ENCODE measurements around the gene PRELP.

PRELP gene

DNA sequence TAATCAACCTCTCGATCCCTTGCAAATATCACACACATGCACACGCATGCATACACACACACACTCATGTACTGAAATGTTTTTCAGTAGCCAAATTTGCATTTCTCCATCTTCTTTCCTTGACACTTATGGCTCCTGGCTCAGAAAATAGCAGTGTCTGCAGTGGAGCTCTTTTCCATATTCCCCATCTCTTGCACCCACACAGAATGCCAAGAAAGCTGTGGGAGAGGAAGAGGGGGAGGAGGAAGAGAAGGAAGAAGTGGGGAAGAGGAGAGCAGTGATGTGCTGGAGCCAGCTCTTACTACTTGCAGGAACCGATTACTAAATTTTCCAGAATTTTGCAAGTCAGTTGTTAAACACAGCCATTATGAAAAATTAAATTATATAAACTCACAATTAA lies 28.2 kb downstream of the PRELP start:
- Histone ChIP-seq H3K4me3 (ENCODE audit: severe bottlenecking) (no peak overlapping the region), H3K27me3 (ENCODE audit: insufficient read depth, poor library complexity, severe bottlenecking) (no peaks in the 10 kb centered on the region), H3K9me3 (ENCODE audit: severe bottlenecking) (no peaks in the 10 kb centered on the region), H3K36me3 (ENCODE audit: low read depth) (no peaks in the 10 kb centered on the region), H3K4me1 (ENCODE audit: insufficient read depth, poor library complexity, severe bottlenecking) (no peaks in the 10 kb centered on the region), H3K27ac (ENCODE audit: poor library complexity, severe bottlenecking) (no peak overlapping the region)
- DNase-seq (ENCODE audit: low spot score) (no peak), ATAC-seq (ENCODE audit: low read depth) (no peak)
- TF ChIP-seq, protein P1, sequence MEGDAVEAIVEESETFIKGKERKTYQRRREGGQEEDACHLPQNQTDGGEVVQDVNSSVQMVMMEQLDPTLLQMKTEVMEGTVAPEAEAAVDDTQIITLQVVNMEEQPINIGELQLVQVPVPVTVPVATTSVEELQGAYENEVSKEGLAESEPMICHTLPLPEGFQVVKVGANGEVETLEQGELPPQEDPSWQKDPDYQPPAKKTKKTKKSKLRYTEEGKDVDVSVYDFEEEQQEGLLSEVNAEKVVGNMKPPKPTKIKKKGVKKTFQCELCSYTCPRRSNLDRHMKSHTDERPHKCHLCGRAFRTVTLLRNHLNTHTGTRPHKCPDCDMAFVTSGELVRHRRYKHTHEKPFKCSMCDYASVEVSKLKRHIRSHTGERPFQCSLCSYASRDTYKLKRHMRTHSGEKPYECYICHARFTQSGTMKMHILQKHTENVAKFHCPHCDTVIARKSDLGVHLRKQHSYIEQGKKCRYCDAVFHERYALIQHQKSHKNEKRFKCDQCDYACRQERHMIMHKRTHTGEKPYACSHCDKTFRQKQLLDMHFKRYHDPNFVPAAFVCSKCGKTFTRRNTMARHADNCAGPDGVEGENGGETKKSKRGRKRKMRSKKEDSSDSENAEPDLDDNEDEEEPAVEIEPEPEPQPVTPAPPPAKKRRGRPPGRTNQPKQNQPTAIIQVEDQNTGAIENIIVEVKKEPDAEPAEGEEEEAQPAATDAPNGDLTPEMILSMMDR (IDR thresholded peaks at IDR 0.05; ENCODE audit: poor library complexity, severe bottlenecking): no peak

DNA sequence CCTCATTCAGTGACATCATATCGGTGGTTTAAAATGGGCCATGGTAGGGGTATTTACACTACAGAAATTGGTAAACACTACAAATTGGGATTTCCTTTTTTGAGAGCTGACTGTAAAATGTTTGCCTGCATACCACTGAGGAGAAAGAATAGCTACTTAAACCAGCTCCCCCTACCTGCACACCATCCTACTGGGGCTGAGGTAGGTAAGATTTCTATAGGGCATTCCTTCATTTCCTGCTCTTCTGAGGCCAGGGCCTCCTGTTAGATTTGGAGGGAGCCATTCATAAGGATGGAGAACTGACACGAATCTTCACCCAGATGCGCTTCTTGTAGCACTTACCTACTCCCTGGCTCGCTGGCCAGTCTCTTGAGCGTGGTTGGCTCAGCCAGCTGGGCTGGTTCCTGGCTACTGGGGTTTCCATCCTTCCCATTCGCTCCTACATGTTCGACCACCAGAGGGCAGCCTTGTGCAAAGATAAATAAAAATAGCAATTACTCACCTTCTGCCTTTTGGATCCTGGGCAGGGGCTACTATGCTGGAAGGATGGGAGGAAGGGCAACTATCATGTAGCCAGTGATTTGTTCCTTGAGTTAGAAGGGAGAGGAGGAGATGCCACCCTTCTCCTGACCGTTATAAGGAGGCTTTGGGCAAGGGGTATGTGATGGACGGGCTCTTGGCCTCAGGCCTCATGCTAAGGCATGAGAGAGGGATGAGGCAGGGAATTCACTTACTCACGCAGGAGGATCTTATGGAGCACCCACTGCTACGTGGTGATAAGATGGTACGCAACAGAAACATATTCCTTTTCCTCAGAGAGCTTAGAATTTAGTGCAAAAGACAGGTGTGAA lies 29.0 kb downstream of the PRELP start:
- Histone ChIP-seq H3K4me3 (ENCODE audit: severe bottlenecking) (no peak overlapping the region), H3K27ac (ENCODE audit: poor library complexity, severe bottlenecking) (no peak overlapping the region), H3K9me3 (ENCODE audit: severe bottlenecking) (no peaks in the 10 kb centered on the region), H3K27me3 (ENCODE audit: insufficient read depth, poor library complexity, severe bottlenecking) (no peaks in the 10 kb centered on the region), H3K4me1 (ENCODE audit: insufficient read depth, poor library complexity, severe bottlenecking) (no peaks in the 10 kb centered on the region), H3K36me3 (ENCODE audit: low read depth) (no peaks in the 10 kb centered on the region)
- TF ChIP-seq, protein P1 (IDR thresholded peaks at IDR 0.05; ENCODE audit: poor library complexity, severe bottlenecking): peak; percentile 84
- ATAC-seq (ENCODE audit: low read depth) (peak; percentile 87), DNase-seq (ENCODE audit: low spot score) (no peak)

DNA sequence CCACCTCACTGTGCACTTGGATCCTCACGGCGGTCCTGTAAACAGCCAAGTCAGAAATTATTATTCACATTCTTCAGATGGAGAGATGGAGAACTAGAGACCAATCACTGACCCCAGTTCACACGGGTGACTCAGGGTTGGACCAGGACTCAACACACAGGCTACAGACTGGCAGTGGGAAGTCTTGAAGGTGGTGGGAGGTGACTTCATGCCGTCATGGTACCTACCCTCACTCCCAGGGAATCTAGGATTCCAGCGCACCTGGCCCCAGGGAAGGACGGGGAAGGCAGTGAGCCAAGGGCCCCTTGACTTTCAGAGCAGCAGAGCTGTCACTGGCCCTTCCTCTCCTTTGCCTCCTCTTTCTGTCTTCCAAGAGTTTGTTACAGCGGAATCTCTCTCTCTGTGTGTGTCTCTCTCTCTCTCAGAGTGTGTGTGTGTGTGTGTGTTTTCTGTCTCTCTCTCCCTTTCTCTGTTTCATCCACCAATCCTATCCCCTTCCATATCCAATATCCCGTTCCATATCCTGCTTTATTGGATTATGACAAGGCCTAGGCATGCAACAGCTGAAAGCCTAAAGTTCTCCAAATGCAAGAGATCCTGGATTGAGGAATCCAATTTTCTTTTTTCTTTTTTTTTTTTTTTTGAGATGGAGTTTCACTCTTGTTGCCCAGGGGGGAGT lies 30.1 kb downstream of the PRELP start:
- Histone ChIP-seq H3K9me3 (ENCODE audit: severe bottlenecking) (no peaks in the 10 kb centered on the region), H3K4me3 (ENCODE audit: severe bottlenecking) (no peak overlapping the region), H3K27ac (ENCODE audit: poor library complexity, severe bottlenecking) (no peak overlapping the region), H3K36me3 (ENCODE audit: low read depth) (no peaks in the 10 kb centered on the region), H3K4me1 (ENCODE audit: insufficient read depth, poor library complexity, severe bottlenecking) (no peaks in the 10 kb centered on the region), H3K27me3 (ENCODE audit: insufficient read depth, poor library complexity, severe bottlenecking) (no peaks in the 10 kb centered on the region)
- TF ChIP-seq, protein P1 (IDR thresholded peaks at IDR 0.05; ENCODE audit: poor library complexity, severe bottlenecking): no peak
- no peak for ATAC-seq (ENCODE audit: low read depth)
- DNase-seq (ENCODE audit: low spot score): no peak

DNA sequence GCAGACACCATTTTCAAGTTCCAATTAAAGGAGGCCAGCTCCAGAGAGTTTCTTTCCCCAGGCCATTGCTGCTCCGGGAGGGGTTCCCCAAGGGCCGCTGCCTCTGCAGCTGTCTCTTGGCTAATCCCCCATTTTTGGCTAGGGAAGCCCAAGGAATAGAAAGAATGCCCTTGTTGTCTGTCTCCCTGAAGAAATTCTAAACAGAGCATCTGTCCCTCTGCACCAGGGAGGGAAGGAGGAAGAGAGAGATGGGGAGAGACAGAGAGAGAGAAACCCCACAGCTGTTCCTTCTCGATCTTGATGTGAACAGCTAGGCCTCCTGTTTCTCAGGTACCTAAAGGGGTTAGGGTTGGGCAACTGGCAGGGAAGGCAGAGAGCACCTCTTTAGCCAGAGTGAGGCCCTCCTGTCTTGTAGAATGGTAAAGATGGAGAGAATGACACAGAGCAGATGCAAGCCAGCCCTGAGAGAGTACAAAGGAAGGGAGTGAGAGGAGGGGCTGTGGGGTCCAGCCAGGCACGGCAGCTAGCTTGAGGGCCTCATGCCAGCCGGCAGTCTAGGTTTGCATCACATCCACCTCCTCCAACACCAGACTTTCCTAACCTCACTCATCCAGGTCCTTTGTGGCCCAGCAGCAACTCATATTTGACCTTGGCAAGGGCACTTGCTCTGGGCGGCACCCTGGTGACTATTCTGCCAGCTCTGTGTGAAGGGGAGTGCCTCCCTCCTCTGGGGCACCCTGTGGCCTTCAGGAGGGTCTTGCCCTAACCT lies 31.4 kb downstream of the PRELP start:
- TF ChIP-seq, protein P1 (IDR thresholded peaks at IDR 0.05; ENCODE audit: poor library complexity, severe bottlenecking): no peak
- no peaks in the 10 kb centered on the region for H3K27me3 ChIP-seq (ENCODE audit: insufficient read depth, poor library complexity, severe bottlenecking)
- peaks cover 2% of the 10 kb centered on the region for H3K4me1 ChIP-seq (ENCODE audit: insufficient read depth, poor library complexity, severe bottlenecking)
- no peaks in the 10 kb centered on the region for H3K9me3 ChIP-seq (ENCODE audit: severe bottlenecking)
- ATAC-seq (ENCODE audit: low read depth): no peak
- no peak for DNase-seq (ENCODE audit: low spot score)
- no peak overlapping the region for H3K27ac ChIP-seq (ENCODE audit: poor library complexity, severe bottlenecking)
- H3K36me3 ChIP-seq (ENCODE audit: low read depth): no peaks in the 10 kb centered on the region
- H3K4me3 ChIP-seq (ENCODE audit: severe bottlenecking): no peak overlapping the region

All from RWPE2 (cell line).